GM18526 (cell line): Measurements from ENCODE around the gene CNTNAP2.

Source experiments
- POLR2A ChIP-seq: IDR thresholded peaks from 3 replicates; pipeline ENCODE4 v1.6.1; 2011; ENCODE audit not compliant: insufficient read length; ENCODE audit errors: extremely low read depth

The CNTNAP2 gene

DNA sequence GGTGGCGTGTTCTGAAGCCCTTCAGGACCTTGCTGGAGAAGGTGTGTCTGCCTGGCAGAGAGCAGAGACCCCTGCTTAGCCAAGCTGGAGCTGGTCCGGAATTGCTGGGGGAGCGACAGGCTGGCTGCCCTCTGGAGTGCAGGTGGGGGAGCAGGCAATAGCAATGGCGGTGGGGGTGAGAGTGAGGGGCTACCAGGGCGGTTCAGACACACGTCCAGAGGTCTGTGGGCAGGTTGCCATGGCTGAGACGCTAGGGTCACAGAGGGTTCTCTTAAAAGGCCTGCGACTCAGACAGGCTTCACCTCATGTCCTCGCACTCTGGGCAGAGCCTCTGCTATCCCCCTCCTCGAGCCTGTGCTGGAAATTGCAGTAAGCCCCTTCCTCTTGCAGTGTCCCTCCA lies 2144.9 kb downstream of the CNTNAP2 start:
- TF ChIP-seq POLR2A: no peak

DNA sequence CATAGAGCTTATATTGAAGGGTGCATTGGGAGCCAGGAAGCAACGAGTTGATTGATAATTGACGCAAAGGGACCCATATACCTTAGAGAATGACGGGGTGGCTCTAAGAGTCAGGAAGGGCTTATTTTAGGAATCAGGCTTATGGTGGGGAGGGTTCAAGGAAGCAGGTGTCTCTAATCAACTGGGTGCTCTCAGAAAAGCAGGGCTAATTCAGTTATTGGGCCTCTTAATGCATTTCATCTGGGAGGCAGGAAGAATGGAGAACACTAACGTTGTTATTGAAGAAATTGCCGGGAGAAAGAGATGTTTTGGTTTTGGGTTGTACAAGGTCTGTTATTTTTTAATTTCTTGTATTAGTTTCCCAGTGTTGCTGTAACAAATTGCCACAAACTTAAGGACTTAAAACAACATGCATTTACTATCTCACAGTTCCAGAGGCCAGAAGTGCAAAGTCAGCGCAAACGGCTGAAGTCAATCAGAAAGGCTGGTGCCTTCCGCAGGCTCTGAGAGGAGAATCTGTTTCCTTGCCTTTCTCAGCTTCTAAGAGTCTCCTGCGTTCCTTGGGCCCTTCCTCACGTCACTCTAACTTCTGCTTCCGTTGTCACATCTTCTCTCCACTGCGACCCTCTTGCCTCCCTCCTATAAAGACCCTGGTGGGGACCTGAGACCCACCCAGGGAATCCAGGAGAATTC lies 2145.5 kb downstream of the CNTNAP2 start:
- TF ChIP-seq POLR2A: no peak

DNA sequence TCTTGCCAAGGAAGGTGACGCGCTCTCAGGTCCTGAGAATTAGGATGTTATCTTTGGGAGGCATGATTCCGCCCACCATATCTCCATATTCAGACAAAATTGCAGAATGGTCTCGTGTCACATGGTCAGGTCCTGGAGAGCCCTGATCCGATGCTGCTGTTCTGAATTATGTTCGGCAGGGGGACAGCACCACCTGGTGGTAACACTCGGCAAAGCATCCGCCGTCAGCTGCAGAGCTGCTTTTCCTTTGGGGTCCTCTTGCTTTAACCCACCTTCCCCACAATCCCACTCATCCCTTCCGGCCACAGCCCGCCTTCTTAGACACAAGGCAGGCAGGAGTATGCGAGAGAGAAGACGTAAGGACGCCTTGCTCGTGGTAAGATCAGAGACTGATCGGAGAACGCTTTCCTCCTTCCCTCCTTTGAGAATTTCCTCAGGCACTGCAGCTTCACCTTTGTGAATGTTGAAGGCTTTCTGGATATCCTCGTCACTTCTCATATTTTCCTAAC lies 2146.2 kb downstream of the CNTNAP2 start:
- TF ChIP-seq POLR2A: no peak

DNA sequence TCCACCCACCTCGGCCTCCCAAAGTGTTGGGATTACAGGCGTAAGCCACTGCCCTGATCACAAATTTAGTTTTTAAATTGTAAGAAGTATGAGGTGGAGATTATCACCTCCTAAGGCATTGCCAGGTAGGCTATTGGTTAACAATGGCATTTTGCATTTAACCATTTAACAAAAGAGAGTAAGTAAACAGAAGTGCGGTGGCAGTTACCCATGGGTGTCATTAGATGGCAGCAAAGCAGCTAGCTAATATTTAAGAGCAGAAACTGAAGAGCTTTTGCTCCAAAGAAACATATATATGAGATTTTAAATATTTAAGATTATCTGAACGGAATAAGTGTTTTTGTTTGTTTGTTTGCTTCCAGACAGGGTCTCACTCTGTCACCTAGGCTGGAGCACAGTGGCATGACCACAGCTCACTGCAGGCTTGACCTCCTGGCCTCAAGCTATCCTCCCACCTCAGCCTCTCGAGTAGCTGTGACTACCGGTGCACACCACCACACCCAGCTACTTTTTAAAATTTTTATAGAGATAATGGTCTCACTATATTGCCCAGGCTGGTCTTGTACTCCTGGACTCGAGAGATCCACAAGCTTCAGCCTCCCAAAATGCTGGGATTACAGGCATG lies 2148.4 kb downstream of the CNTNAP2 start:
- no peak for TF ChIP-seq POLR2A

DNA sequence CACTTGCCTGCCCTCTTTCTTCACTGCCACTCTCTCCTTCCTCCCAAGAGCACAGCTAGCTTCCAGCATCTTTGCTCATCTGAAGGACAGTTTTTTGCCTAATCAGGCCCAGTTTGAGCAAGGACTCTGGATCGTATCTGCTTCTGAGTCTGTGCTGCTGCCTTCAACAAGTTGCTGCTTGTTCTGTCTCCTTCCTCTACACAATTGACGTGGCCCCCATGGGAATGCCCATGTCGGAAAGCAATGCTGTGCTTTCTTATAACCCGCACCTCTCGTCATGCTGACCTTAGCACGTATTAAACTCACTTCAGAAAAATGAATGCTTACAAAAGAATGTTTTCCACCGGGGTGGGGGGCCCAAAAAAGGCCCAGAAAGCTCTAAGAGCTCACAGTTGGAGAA lies 2149.3 kb downstream of the CNTNAP2 start:
- TF ChIP-seq POLR2A: no peak

- no peak for TF ChIP-seq POLR2A
These were observed 2150.2 kb downstream of the CNTNAP2 start for GRCh38 chr7:148266795-148267194.

DNA sequence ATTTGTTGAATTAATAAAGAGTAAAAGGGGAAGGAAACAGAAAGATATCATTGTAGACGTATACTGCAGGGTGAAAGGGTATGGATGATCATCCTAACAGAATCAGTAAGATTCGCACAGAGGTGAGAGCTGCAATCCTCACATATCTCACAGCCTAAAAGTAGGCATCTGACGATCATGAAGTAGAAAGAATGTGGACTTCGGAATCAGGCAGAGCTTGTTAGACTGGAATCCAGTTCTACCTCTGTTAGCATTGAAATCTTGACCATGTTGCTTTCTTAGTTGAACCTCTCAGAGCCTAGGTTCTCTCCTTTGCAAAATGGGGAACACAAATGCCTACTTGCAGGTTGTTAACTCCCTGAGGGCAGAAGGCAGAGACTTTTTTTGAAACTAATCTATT lies 2154.0 kb downstream of the CNTNAP2 start:
- no peak for TF ChIP-seq POLR2A

GRCh38 chr7:148274118-148274517 lies 2157.5 kb downstream of the CNTNAP2 start:
- no peak for TF ChIP-seq POLR2A

DNA sequence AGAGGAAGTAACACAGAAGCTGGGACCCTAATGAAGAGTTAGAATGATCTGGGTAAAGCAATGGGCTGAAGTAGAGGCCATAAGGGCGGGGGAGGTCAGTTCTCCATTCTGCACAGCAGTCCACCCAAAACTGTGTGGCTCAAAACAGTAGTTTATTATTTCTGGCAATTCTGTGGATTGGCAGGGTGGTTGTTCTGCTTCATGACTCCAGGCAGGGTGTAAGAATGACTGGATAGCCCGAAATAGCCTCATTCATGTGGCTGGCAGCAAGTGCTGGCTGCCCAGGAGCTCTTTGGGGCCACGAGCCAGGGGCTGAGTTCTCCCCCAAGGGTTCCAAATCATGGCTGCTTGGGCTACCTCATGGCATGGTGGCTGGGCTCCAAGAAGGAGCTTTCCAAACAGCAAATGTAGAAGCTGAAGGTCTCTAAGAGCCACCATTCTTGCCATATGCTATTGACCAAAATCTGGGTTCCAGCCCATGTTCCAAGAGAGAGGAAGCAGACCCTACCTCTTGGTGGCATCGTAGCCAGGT lies 2158.8 kb downstream of the CNTNAP2 start:
- TF ChIP-seq POLR2A: no peak

DNA sequence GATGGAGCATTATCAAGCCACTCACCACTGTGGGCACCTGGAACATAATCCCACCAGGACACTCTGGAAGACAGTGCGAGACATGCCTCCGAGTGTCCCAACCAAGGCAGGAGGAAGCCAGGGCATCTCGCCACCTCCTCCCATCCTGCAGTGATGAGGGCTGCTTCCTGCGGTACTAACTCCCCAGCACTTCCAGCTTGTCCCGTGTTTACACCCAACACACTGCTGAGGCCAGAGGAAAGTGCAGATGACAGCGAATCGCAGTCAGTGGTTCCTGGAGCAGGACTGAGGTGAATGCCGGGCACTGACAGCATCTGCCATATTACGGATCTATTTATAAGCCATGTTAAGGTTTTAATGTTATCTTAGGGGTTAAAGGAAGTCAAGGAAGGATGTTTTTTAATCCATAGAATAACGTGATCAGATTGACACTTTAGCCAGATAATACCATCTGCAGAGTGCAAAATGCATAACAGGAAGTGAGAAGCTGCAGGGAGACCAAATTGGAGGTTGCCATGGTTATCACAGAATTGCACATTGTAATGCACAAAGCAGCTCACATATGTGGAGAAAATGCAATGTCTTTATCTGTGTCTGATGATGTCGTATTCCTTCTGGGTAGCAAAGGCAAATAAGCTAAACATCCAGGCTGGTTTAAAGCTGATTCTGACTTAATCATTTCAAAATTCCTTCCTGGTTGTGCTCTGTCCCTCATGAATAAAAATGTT lies 2159.9 kb downstream of the CNTNAP2 start:
- TF ChIP-seq POLR2A: no peak

DNA sequence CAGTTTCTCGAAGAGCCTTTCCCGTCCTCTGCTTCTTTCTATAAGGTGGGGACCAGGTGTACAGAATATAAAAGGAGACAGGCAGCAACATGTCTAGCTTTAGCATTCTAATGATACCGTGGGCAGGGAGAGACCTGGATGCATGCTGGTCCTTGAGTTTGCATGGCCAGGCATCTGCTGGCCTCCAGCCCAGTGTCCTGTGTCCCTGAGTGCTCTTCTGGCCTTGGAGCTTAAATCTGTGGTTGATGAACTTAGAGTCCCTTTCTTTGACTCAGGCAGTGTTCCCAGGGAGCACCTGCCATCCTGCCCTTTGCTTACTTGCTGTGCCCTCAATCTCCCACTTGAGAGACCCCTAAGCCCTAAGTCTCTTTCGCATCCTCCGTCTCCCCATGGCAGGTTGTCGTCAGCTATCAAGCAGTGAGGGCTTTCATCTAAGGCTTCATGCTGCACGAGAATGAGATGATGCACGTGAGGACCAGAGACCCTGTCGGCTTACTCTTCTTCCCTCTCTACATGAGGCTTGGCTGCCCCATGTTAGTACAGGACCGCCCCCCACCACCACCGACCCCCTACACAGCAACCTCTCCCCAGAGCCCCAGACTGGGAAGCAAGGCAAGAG lies 2160.6 kb downstream of the CNTNAP2 start:
- no peak for TF ChIP-seq POLR2A

GRCh38 chr7:148286150-148286549 lies 2169.5 kb downstream of the CNTNAP2 start:
- TF ChIP-seq POLR2A: no peak

GRCh38 chr7:148287538-148287937 lies 2170.9 kb downstream of the CNTNAP2 start:
- no peak for TF ChIP-seq POLR2A

DNA sequence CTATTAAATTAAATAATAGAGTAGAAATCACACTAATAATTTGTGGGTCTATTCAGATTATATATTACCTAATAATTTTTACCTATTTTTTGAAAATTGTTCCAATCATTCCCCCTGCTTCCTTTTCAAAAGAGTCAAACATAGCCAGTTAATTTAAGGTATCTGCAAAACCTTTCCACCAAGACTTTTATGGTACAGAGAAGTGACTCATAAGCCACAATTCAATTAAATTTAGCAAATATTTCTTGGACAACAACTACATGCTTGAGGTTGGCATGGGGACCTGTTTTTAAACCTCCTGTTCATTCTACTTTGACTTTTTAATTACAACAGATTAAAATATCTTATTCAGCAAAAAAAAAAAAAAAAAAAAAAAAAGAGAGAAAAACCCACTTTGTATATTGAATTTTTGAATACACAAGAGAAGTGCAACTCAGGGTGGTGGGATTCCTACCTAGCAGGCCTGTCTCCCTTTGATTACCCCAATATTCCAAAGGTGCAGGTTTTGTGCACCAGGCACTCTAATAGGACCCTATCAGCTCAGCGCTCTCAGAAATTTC lies 2172.1 kb downstream of the CNTNAP2 start:
- TF ChIP-seq POLR2A: no peak

DNA sequence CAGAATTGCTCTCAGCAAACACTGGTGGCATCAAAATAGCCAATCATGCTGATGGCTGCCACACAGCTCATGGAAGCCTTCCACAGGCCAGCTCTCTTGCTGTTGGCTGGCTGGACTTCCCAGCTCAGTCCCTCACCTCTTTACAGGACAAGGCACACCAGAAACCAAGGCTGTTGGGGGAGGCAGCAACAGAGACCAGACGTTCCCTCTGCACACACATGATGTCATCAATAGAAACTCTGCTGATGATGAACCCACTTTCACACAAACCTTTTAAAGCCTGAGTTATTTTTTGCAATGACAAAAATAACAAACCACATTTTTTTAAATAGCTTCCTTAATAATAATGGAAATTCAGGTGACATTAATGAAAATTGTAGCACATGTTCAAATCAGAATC lies 2173.0 kb downstream of the CNTNAP2 start:
- TF ChIP-seq POLR2A: no peak

DNA sequence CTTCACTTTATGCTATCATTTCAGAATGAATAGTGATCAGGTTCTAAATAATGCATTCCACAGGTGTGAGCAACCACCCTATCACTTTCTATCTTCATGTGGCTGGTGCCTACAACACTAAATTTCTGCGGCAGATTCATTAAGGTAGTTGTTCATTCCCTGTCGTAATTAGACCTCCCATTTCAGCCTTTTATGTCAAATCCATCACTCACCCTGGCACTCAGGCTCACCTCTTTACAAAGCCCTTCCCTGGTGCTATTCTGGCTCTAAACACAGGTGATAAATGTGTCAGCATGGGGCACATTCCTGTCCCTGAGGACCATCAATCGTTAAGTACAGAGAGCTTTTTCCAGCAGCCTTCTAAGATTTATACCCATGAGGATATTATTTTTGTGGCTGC lies 2173.9 kb downstream of the CNTNAP2 start:
- TF ChIP-seq POLR2A: no peak

GRCh38 chr7:148291799-148292198 lies 2175.2 kb downstream of the CNTNAP2 start:
- no peak for TF ChIP-seq POLR2A
